Measurements from ENCODE around the gene MAP4K2.

Gene MAP4K2

DNA sequence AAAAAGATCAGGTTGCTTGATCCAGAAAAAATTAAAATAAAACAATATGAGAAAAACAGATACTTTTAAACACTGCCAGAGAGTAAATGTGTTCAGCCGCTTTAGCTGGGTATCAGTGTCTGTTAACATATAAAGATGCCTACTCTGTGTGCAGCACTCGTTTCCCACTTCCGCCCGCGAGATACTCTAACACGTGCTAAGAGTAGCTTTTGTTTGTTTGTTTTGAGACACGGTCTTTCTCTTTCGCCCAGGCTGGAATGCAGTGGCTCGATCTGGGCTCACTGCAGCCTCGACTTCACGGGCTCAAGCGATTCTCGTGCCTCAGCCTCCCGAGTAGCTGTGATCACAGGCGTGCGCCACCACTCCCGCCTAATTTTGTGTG, 7.9 kb upstream of the MAP4K2 start:
- DNase-seq, result peak; percentile 42

DNA sequence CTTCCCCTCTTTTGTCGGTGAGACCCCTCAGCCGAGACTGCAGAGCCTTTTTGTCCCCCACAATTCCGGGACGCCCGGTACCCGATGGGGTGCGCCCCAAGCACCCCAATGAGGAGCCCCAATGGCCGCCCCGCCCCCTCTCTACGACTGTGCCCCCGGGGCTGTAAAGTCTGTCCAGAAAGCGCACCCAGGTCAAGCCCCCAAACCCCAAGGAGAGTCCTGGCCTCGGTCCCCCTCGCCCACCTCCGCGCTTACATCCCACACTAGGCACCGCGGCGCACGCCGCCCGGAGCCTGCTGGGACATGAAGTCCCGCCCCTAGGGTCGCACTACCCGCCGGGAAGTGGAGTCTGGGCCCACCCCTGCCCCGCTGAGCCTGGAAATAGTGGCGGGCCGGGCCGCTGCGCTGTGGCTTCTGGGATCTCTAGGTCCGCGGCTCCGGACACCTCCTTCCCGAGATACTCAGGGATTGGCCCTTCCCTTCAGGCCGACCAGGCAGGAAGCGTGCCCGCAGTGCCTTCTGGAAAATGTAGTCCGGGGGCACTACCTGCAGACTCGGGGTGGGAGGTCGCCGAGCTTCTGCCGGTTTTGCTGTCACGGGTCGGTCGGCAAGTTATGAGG, 7.4 kb upstream of the MAP4K2 start, which contains the start of gene MEN1:
Gene MEN1, minus strand, starts transcription at position 281 of the 620 bp plus-strand sequence. CDS start 442 bp downstream, outside the sequence.
- DNase-seq, result peak; percentile 78

DNA sequence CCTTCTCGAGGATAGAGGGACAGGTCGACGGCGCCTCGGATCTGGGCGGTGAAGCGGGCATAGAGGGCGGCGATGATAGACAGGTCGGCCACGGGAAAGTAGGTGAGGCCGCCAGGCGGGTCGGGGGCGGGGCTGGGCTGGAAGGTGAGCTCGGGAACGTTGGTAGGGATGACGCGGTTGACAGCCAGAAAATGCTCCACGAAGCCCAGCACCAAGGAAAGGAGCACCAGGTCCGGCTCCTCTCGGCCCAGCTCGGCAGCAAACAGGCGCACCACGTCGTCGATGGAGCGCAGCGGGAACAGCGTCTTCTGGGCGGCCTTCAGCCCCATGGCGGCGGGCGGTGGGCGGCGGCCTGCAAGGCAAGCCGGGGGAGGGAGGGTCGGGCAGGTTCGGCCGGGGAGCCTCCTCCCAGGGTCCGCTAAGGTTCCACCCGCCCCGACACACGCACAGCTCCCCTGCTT, 6.8 kb upstream of the MAP4K2 start:
- DNase-seq, result no peak

DNA sequence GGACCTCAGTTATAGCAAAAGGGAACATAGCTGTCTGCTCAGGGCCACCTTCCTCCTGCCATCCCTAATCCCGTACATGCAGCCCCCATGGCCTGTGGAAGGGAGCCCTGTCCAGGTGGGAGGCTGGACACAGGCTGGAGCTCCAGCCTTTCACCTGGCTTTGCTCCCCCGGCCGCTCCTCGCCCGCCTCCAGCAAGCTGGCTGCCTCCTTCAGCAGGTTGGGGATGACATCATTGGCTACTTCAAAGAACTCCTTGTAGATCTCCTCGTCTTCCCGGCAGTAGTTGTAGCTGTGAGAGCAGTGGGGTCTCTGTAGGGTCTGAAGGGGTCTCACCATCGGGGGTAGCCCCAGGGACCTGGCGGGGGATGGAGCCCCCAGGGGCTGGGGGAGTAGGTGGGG, 2.5 kb upstream of the MAP4K2 start:
- DNase-seq, result no peak

DNA sequence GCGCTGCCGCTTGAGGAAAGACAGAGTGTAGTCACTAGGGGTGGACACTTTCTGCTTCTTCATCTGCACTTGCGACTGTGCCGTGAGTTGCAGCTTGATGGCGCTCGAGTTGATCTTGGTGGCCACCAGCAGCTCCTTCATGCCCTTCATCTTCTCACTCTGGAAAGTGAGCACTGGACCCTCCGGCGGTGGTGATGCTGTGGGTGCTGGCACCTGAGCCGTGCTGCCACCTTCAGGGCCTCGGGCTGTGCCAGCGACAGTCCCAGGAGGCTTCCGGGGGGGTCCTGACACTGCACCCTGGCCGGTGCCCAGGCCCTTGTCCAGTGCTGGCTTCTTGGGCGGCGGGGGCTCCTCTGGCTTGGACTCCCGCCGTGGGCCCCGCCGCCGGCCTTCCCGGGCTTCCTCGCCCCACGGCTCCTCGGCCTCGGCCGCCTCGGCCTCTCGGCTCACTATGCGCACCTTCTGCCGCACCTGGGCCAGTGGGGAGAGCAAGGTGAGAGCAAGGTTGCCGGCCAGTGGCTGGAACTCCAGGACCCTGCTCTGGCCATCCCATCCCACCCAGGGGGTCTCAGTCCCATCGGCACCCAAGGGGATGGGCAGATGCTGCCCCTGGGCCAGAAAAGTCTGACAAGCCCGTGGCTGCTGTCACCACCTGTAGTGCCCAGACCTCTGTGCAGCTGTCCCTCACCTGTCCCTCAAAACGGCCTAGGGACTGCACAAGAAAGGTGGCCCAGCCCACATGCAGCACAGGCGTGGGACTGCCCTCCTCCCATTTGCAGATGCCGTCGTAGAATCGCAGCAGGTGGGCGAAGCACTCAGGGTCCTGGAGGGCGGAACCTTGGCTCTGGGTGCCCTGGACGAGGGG, 1.6 kb upstream of the MAP4K2 start:
- DNase-seq, result no peak

DNA sequence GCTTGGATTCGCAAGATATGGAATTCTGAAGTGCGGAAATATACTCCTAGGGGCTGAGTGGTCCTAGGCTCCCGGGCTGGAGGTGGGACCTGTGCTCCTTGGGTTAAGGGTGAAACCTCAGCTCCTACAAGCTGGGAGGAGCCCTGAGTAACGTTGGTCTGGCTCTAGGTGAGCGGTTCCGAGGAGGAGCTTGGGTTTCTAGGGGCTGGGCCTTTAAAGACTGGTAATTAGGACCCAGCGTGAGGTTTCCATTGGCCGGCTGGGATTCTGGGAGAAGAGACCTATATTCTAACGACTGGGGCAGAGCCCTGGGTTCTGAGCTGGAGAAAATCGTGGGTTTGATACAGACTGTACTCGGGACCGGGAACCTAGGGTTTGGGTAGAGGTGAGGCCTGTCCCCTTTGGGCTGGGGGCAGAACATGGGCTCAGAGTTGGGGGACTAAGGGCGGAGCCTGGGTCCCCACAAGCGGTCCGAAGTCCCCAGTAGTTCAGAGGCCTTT, 882 bp upstream of the MAP4K2 start:
- no peak for DNase-seq

DNA sequence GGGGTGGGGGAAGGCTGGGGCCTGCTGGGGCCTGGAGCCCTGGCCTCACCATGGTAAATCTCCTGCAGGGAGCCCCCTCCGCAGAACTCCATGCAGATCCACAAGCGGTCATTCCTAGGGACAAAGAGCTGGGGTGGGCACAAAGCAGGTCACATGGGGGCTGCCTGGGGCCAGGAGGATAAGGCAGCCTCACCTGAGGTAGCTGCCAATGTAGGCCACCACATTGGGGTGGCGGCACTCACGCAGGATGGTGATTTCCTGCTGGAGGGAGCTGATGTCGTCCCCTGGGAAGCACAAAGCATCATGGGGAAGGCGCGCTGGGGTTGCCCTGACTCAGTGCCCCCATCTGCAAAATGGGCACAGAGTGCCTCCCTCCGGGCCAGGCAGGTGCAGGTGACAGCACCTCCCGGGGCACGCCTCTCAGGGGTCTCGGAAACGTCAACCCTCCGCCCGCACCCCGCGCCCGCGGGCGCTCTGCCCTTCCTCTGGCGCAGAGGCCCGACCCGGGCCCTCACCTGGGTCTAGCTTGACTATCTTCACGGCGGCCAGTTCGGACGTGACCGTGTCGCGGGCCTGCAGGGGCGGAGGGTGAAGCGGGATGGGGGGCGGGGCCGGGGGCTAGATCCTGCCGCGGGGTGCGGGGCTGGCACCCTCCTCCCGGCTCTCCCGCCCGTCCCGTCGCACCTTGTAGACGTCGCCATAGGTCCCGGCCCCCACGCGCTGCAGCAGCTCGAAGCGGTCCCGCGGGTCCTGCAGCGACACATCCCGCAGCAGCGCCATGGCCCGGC, 450 bp downstream of the MAP4K2 start:
- DNase-seq, result peak; percentile 51

DNA sequence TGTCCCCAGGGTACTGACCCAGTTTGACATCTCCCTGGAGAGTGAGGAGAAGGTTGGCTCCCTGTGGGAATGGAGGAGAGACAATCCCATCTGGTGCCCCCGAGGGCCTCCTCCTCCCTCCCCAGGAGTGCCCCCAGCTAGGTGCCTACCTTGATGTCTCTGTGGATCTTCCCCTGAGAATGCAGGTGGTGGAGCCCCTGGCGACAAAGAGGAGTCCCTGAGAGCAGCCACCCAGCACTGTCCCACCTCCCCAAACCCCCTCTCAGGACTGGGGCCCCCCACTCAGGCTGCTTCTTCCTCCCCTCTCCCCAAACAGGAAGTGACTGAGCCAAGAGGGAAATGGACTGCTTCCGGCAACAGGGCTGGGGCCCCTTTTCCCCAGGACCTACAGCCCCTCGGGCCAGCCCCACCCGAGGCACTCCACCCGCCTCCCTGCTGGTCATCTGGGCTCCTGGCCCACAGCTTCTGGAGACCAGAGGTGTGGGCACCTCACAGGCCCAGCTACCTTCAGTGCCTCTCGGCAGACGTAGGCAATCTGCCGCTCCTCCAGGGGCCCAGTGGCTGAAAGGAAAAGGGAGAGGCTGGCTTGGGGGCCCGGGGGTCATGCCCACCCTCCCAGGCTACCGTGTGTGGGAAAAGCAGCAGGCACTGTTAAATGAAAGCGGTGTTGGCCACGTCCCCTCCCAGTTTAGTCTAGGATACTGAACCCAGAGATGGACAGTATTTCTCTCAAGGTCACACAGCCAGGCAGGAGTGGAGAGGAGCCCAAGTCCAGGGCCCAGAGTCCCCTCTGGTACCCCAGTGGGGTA, 1.2 kb downstream of the MAP4K2 start:
- DNase-seq, result no peak

DNA sequence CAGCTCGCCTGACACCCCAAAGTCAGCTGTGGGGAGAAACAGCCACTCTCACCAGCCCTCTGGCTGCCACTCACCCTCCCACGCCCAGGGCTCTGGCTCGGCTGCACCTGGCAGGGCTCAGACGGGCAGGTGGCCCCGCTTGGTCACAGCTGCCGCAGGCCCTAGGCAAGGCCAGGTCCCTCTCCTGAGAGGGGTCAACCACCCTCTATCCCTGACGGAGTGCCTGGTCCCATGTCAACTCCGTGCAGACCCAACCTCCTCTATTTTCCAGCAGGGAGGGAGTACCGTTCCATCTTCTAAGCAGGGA, 1.9 kb downstream of the MAP4K2 start:
- no peak for DNase-seq

DNA sequence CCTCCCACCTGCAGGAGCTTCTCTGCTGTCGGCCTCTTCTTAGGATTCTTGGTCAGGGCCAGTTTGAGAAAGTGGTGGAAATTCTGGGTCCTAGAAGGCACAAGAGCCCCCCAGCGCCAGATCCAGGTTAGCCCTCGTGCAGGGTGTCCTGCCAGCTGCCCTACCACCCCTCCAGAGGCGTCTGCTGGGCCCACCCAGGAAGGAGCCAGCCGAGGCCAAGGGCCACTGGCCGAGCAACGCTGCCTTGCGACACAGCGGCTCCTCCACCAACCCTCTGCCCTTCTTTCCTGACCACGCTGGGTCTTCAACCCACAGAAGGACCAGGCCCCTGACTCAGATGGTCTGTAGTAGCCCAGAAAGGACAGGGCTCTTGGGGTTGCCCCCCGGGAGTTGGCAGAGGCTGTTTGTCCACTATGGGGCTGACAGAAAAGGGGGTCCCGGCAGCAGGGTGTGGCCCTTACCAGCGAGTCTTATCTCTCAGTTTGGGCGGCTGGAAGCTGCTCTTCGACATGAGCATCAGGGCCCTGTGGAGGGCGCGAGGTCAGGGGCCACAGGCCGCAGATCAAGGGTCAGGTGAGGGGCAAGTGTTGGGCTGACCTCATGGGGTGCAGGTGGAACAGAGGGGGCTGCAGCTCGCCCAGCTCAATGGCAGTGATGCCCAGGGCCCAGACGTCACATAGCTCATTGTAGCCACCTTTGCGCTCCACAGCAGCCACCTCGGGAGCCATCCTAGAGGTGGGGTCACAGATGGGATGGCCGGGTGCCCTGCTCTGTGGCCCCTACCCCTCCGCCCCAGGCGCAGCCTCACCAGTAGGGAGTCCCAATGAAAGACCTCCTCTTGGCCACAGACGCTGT, 2.5 kb downstream of the MAP4K2 start:
- DNase-seq, result no peak

DNA sequence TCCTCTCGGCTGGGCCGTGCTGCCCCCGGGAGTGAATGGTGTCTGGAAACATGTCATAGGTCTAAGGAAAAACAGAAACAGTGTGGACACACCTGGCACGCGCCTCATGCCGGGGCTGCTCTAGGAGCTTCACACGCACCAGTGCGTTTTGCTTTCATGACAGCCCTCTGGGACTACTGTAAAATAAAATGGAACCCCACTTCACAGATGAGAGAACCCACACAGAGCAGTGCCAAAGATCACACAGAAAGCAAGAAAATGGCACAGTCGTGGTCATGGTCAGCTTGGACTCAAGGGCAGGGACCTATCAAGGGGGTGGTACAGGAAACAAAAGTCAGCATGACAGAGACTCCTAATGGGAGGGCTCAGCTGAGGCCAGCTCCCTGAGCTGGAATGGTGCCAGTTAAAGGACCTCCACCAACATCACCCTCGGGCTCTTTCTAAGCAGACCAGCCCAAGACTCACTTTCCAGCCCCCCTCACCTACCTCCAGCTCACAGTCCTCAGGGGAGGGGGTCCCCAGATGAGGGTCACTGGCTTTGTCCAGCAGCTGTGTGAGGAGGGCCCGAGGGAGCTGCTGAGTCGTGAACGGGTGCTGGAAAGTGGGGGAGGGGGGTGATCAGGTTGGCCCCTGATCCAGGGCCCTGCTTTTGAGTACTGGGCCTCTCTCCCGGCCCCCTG, 3.3 kb downstream of the MAP4K2 start:
- peak; percentile 19 for DNase-seq

DNA sequence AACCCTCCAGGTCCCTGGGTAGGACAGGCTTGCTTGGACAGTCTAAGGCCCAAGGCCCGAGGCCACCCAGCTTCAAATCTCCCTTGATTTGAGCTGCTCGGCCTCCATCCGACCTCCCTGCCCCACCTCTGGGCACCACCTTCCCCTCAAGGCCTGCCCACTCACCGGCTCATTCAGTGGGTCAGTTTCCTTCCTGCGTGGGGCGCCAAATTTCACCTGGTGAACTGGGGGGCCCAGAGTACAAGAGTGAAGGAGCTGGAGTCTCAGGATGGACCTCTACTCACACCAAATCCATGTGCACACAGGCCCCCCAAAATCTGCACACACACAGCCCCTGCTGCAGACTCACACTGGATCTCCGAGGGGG, 3.8 kb downstream of the MAP4K2 start:
- DNase-seq, result no peak

DNA sequence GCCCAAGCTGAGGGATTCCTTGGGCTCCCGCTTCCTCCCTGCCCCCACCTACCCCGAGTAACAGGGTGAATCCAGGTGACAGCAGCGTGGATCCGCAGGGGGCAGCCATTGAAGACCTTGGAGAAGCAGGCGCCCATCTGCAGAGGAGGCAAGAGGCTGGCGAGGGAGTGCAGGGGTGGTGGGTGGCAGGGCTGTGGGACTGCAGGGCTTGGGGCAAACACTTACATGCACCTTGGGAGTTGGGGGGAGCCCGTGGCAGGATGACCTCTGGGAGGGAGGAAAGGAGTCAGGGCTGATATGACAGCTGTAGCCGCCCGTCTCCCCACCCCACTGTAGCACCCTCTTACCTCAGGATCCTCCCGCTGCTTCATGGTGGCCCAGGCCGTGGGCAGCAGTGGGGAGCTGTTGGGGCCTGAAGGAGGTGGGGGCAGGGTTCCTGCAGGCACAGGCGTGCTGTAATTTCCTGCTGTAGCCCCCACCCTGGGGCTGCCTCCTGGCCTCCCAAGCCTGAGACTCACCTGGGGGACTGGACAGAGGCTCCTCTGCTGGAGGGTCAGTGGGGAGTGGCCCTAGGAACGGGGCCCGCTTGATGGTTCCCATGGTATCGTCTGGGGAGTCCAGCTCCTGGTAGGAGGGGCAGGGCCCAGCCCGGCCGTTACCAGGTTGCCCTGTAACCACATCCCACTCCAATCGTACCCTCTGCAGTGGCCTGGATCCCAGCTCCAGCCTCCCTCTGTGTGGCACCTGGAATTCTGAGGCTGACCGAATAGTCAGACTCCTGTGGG, 6.1 kb downstream of the MAP4K2 start:
- no peak for DNase-seq

DNA sequence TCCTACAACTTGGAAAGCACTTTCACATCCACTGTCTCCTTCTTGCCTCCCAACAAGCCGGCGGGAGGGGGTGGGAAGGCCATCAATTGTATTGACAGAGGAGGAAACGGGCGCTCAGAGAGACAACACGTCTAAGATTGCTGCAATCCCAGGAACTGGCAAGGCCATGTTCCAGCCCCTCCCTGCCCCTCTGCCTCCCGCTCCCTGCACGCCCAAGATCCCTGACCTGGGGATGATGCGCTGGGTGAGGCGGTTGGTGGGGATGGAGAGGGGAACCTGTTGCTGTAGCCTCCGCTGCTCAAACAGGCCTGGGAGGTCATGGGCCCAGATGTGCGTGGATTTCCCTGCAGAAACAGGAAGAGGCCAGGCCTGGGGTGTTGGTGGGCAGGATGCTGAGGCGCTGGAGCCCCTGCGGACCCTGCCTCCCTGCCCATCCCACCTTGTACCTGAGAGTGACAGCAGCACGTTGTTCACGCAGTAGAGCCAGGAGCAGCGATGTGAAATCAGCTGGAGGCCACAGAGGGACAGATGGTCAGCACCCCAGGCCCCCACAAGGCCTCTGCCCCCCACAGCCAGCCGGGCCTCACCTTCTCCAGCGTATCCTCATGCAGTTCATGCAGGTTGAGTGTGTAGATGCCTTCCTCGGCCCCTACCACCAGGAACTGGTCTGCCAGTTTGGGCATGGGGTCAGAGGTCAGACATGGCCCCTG, 6.8 kb downstream of the MAP4K2 start:
- DNase-seq, result no peak

DNA sequence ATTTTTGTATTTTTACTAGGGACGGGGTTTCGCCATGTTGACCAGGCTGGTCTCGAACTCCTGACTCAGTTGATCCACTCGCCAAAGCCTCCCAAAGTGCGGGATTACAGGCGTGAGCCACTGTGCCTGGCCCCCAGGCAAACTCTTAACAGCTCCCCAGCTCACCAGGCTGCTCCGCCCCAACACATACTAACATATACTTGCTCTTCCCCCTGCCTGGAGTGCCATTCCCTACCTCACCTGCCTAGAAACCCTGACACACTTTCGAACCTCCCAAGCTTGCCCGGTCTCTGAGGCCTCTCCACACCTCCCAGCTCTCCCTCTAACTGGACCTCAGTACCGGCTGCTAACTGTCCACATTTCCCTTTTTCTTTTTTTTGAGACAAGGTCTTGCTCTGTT, 8.5 kb downstream of the MAP4K2 start:
- DNase-seq, result no peak

DNA sequence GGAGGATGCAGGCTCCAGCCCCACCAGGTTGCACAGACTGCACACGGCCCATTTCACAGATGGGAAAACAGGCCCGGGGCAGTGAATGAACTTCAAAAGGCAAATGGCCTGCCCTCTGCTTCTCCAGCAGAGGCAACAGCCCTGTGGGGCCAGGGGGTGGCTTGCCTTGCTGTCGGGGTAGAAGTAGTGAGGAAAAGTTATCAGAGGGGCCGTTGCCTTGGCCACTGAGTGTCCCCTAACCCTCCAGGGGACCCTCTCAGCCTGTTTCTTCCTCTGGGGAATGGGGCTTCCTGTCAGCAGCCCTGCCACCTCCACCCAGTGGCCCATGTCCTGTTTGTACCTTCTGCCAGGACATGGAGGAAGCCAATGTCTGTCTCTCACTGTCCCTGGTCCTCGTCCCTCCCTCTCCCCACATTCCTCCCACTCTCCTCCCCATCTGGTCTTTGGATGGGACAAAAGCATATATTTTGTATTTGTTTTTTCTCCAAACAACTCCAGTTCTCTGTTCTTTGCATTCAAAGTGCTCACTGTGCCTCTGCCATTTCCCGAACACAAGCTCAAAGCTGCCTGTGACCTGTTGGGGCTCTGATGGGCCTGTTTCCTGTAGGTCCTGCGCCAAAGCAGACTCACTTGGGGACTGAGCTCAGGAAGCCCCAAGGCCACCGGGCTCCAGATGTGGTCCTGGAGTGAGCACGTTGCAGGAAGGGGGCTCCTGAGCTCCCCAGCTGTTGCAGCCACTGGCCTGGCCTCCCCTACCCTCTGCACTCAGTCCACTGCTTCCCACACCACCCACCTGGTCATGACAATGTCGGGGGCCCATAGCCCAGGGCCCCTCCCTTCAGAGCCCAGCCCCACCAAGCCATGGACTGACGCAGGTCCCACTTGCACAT, 9.5 kb downstream of the MAP4K2 start:
- DNase-seq, result no peak

DNA sequence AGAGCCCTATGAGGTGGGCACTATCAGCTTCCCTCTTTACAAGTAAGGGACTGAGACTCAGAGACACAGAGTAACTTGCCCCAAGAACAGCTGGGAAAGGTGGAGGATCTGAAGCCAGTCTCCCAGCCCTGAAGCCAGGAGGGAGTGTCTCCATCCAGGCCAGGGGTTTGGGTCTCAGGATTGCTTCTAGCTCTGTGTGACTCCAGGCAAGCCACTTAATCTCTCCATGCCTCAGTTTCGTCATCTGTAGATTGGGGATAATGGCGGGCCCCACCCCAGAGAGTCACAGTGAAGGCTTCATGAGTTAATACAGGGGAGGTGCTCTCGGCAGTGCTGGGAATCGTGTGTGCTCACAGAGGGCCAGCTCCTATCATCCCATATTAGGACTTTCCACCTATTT, 10.5 kb downstream of the MAP4K2 start:
- no peak for DNase-seq

DNA sequence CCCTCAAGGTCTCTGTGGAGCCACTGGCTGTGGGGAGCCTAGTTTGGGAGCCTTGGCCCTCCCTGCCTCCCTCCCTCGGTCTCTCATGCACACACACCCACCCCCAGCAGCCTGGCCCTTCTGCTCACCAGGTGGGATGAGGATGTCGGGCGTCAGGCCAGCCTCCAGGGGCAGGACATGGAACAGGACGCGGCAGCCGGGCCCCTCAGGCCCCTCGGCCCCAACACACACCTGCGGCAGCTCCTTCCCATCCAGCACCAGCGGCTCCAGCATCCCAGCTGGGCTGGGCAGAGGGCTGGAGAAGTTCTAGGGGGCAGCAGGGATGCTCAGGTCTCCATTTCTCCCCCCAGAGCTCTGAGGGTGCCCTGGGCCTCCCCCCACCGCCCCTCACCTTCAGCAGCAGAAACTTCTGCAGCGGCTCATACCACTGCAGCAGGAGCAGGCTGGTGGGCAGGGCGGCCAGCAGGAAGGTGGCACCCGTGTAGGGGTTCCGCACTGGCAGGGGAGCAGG, 11.2 kb downstream of the MAP4K2 start:
- DNase-seq, result no peak

Measured in CD4-positive, alpha-beta T cell treated with Interferon gamma for 1 hour (primary cell).